ENCODE data around the gene DYNC2I2.

The DYNC2I2 gene

GRCh38 chr9:128636024-128636390, 20.6 kb downstream of the DYNC2I2 start:
- no peak for DNase-seq (ENCODE audit: low read depth)

GRCh38 chr9:128635266-128636023, 21.2 kb downstream of the DYNC2I2 start:
- DNase-seq (ENCODE audit: low read depth): no peak

GRCh38 chr9:128634651-128635262, 21.9 kb downstream of the DYNC2I2 start:
- DNase-seq (ENCODE audit: low read depth): no peak

GRCh38 chr9:128634111-128634510, 22.5 kb downstream of the DYNC2I2 start:
- DNase-seq (ENCODE audit: low read depth): no peak

GRCh38 chr9:128633601-128634000, 23.0 kb downstream of the DYNC2I2 start:
- no peak for DNase-seq (ENCODE audit: low read depth)

GRCh38 chr9:128633057-128633456, 23.6 kb downstream of the DYNC2I2 start:
- DNase-seq (ENCODE audit: low read depth): no peak

- no peak for DNase-seq (ENCODE audit: low read depth)
These were observed 24.2 kb downstream of the DYNC2I2 start for GRCh38 chr9:128632486-128632885.

- DNase-seq (ENCODE audit: low read depth): no peak
These were observed 24.6 kb downstream of the DYNC2I2 start for GRCh38 chr9:128632066-128632465.

- no peak for DNase-seq (ENCODE audit: low read depth)
These were observed 25.0 kb downstream of the DYNC2I2 start for GRCh38 chr9:128631636-128632035.

- no peak for DNase-seq (ENCODE audit: low read depth)
These were observed 26.6 kb downstream of the DYNC2I2 start for GRCh38 chr9:128629852-128630545.

- no peak for DNase-seq (ENCODE audit: low read depth)
These were observed 27.5 kb downstream of the DYNC2I2 start for GRCh38 chr9:128629136-128629535.

GRCh38 chr9:128628471-128629048, 28.1 kb downstream of the DYNC2I2 start:
- no peak for DNase-seq (ENCODE audit: low read depth)

GRCh38 chr9:128627906-128628305, 28.7 kb downstream of the DYNC2I2 start:
- no peak for DNase-seq (ENCODE audit: low read depth)

- no peak for DNase-seq (ENCODE audit: low read depth)
These were observed 29.4 kb downstream of the DYNC2I2 start for GRCh38 chr9:128627127-128627715.

- no peak for DNase-seq (ENCODE audit: low read depth)
These were observed 30.5 kb downstream of the DYNC2I2 start for GRCh38 chr9:128626181-128626580.

- DNase-seq (ENCODE audit: low read depth): no peak
These were observed 31.1 kb downstream of the DYNC2I2 start for GRCh38 chr9:128625391-128626146.

GRCh38 chr9:128624566-128624965, 32.1 kb downstream of the DYNC2I2 start:
- no peak for DNase-seq (ENCODE audit: low read depth)

- DNase-seq (ENCODE audit: low read depth): no peak
These were observed 34.8 kb downstream of the DYNC2I2 start for GRCh38 chr9:128621730-128622455.

GRCh38 chr9:128619779-128620178, 36.9 kb downstream of the DYNC2I2 start:
- no peak for DNase-seq (ENCODE audit: low read depth)

GRCh38 chr9:128619127-128619526, 37.5 kb downstream of the DYNC2I2 start:
- DNase-seq (ENCODE audit: low read depth): no peak

- no peak for DNase-seq (ENCODE audit: low read depth)
These were observed 38.7 kb downstream of the DYNC2I2 start for GRCh38 chr9:128617943-128618342.

Data from activated gamma-delta T cell treated with anti-CD3 and anti-CD28 coated beads, Interleukin-2, amount 50 U/mL, for 16 hours (primary cell).